Hypothalamus (tissue), 51 donors: ENCODE results near the gene BUB3.
"Not testable (repeated sequence)": the region's sequence is repeated elsewhere in the genome, so short reads cannot be mapped to it uniquely, and the experiment has no call there.

Experiments
- DNase-seq, 51 donors: peaks; one replicate each; lab custom pipeline; 2025; lab: John Stamatoyannopoulos, UW

Gene BUB3

DNA sequence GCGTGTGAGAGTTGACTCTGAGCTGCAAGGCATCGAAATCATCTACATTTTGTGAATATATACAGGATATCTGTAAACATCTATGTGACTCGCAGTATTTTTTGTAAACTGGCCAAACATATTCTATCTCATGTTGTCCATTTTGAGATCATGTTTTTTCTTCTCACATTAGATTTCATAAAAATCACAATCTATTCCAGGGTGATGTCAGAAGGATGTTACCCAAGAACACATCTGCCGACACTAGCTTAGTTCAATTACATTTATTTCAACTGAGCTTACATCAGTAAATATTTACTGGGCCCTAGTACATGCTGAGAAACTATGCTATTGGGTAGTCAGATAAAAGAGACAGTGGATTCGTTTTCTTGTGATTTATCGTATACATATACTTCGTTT is 2.5 kb upstream of the BUB3 start:
- DNase-seq = no peak

GRCh38 chr10:123153486-123154091 is 613 bp upstream of the BUB3 start:
- no peak for DNase-seq

DNA sequence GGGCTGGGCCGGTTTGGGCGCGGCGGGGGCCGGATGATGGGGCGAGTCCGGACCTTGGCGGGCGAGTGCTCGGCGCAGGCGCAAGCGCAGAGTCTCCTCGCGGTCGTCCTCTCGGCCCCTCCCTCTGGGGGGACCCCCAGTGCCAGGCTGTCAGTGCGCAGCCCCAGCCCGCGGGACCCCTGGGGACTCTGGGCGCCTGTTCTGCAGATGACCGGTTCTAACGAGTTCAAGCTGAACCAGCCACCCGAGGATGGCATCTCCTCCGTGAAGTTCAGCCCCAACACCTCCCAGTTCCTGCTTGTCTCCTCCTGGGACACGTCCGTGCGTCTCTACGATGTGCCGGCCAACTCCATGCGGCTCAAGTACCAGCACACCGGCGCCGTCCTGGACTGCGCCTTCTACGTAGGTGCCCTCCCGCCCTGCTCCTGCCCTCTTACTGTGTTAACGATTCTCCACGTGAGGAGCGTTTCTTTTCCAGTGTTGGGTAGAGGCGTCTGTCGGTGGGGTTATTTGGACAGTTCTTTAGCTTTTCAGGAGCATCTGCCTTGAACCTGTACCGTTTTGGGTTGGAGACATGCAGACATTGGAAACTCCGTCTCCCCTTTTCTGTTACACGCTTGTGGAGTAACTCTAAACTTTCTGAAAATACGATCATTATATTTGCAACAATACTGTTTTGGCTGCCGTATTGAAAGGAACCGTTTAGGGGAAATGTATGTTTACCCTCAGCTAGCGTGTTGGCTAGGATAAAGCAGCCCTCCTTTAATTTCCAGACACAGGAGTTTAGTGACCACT is 706 bp downstream of the BUB3 start:
- DNase-seq = peak in 26 of 51 donors; percentile 10 to 72 (median 52)

DNA sequence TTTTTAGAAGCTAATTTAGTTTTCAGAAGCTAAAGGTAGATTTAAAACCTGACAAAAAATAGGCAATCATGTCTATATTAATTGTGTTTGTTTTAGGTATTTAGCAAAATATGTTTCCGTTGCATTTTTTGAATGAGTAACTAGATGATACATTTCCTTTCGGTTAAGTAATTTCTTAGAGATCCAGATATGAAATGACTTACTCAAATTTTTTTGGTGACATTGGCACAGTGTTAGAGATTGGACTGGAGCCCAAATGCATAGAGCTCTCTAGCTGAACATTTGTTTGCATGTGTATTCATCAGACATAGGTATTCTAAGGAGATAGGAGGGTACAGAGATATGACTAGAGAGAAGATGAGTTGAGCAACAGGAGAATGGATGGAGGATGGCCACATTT is 1.9 kb downstream of the BUB3 start:
- no peak for DNase-seq

DNA sequence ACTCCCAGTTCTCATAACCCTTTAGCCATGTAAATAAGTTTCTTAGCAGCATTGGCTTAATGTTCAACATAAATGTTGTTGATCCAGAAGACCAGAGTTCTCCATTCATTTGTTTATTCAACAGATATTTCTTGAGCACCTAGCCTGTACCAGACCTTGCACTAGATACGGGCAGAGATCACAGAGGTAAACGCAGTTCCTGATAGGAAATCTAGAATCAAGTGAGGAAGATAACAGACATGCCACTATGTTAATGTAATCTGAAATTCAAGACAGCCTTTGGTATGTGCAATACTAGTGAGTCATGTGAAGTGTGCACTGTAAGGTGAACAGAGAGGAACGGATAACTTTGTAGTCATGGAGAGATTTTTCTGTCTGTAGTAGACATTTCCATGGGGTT is 3.0 kb downstream of the BUB3 start:
- no peak for DNase-seq

- DNase-seq = no peak
Measured at GRCh38 chr10:123158682-123159081, 4.5 kb downstream of the BUB3 start.

- DNase-seq = no peak
Measured at GRCh38 chr10:123160311-123160980, 6.2 kb downstream of the BUB3 start.

GRCh38 chr10:123164319-123164718 is 10.1 kb downstream of the BUB3 start:
- no peak for DNase-seq

- no peak for DNase-seq
Measured at GRCh38 chr10:123165445-123166072, 11.4 kb downstream of the BUB3 start.

- no peak for DNase-seq
Measured at GRCh38 chr10:123166618-123167017, 12.4 kb downstream of the BUB3 start.

DNA sequence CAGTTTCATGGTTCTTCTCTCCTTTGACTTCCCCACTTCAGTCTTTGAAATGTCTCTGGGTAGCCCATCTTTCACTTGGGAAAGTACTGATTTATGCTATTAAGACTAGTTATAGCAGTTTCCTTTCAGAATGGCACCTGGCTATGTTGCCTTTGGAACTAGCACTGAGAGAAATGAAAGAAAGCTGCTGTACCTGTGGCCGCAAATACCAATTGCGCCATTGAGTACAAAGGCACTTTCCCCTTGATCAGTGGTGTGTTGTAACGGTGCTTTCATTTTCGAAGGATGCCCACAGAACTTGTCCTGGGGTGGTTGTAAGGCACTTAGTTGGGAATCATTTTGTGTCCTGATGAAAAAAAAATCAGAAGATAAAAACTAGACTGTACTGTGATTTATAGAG is 16.8 kb downstream of the BUB3 start:
- no peak for DNase-seq

DNA sequence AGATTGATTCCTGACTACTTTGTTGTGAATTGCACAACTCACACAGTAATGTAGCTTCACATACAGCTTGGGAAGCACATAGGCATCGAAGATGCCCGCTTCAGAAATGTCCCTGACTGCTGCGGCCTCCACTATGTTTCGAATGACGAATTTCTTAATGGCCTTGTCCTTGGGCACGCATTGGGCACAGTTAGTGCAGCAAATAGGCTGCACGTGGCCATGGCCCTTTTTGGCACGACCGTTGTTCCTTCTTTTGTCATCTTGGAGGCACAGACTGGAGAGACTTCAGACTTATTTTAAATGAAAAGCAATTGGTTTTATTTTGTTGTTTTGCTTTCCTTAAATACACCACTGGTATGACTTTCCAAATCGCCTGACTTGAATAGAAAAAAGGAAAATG is 17.4 kb downstream of the BUB3 start:
- not testable (repeated sequence) for DNase-seq

GRCh38 chr10:123175389-123176387 is 21.5 kb downstream of the BUB3 start:
- DNase-seq = no peak

GRCh38 chr10:123178390-123178789 is 24.2 kb downstream of the BUB3 start:
- DNase-seq = not testable (repeated sequence)

GRCh38 chr10:123180101-123181090 is 26.2 kb downstream of the BUB3 start:
- DNase-seq = no peak

DNA sequence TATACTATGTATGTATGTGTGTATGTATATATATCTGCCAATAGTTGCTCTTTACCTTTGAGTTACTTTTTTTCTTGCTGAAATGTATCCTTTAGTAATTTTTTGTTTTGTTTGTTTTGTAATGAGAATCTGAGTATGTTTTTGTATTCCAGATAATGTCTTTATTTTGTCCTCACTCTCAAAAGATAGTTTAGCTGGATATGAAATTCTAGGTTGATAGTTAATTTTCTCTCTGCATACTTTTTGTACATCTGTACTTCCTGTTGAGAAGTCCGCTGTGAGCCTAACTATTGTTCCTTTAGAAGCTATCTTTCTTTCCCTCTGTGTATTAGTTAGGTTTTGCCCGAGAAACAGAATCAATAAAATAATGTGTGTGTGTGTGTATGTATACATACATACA is 29.5 kb downstream of the BUB3 start:
- DNase-seq = no peak

- DNase-seq = no peak
Measured at GRCh38 chr10:123187781-123188180, 33.6 kb downstream of the BUB3 start.

- DNase-seq = no peak
Measured at GRCh38 chr10:123191886-123192285, 37.7 kb downstream of the BUB3 start.

DNA sequence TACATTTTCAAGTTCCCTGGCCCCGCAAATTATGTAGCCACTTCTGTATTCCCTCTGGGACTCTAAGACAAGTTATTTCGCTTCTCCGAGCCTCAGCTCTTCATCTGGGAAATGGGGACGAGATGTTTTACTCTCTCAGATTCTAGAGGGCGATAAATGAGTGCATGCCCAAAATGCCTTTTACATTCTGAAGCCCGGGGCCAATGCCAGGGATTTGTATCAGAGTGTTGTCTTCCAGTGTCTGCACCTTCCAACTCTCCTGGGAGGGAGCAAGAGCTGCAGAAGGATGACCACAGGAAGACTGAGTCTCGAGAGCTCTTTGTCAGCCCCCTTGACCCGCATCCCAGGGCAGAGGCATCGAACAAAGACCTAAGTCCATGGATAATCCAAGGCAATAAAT is 39.9 kb downstream of the BUB3 start:
- no peak for DNase-seq
